Stimulated activated CD4-positive, alpha-beta T cell treated with anti-CD3 and anti-CD28 coated beads, Interleukin-12 subunit alpha, Interleukin-12 subunit beta, amount 100 ng/mL, for 24 hours (primary cell): ENCODE data around the gene EFS.

ENCODE experiments used
- DNase-seq, 2 experiments: peaks; one replicate each; pipeline ENCODE4 v3.0.0-alpha.2; 2020; ENCODE audit warnings: low read depth in 2 of 2

EFS gene

GRCh38 chr14:23378612-23379220 is 13.7 kb upstream of the EFS start:
- DNase-seq: no peak

GRCh38 chr14:23377573-23378563 is 12.9 kb upstream of the EFS start:
- no peak for DNase-seq

DNA sequence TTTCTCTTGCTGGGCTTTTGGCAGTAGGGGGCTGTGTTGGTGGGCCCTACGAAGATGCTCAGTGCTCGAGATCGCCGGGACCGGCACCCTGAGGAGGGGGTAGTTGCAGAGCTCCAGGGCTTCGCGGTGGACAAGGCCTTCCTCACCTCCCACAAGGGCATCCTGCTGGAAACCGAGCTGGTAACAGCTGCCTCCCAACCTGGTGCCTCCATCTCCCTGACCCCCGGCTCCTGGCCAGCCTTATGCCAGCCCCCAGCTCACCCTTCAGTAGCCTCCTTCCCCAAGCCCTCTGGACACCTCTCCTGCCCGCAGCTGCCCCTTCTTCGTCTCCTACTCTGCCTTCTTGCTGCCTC is 12.2 kb upstream of the EFS start:
- DNase-seq: no peak

GRCh38 chr14:23376482-23377197 is 11.7 kb upstream of the EFS start, which contains the start of gene CMTM5:
Gene CMTM5 (plus strand): TSS chr14:23377046. CDS start chr14:23377252, 206 bp downstream.
- DNase-seq: no peak

GRCh38 chr14:23375527-23376251 is 10.7 kb upstream of the EFS start:
- DNase-seq: no peak

- DNase-seq: no peak
These were observed 8.1 kb upstream of the EFS start for GRCh38 chr14:23373041-23373440.

- DNase-seq: no peak
These were observed 7.5 kb upstream of the EFS start, which contains the start of gene IL25 for GRCh38 chr14:23372509-23372908. Gene IL25 (plus strand): TSS chr14:23372809.

DNA sequence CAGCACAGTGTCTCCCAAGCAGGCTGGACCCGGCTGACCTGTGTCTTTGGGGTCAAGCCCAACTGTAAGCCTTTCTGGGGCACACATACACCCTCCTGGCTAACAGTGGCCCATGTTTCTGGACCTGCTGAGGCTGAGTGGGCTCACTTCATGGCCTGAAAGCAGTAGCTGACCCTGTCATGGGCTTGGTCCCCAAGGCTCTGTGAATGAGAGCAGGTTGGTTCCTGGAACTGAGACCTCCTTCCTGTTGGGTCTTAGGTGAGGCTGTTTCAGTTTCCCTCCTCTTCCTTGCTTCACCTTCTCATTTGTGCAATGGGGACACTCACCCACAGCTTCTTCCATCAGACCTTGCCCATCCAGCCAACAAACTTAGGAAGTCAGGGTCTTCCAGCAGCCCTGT is 6.9 kb upstream of the EFS start:
- no peak for DNase-seq

- DNase-seq: no peak
These were observed 5.2 kb upstream of the EFS start for GRCh38 chr14:23370221-23370620.

DNA sequence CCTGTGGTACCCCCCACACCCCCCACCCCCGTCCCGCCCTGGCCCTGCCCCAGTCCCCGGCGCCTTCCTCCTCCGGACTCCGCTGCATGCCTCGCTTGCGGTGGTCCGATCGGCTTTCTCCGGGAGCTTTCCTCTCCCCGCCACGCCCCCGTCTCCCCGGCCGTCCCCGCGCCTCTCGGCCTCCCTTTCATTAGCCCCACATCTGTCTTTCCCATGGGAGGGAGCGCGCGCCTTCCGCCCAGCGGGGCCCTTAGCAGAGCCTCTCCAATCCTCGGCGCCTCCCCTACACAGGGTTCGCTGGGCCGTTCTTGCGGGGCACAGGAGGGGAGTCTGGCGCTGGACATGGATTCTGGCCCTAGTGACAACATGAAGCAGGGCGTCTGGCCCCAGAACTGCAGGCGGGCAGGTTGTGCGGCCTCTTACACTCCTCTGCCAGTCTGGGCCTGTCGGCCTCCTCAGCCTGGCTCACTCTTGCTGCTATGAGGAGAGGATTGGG is 1.5 kb upstream of the EFS start:
- no peak for DNase-seq

DNA sequence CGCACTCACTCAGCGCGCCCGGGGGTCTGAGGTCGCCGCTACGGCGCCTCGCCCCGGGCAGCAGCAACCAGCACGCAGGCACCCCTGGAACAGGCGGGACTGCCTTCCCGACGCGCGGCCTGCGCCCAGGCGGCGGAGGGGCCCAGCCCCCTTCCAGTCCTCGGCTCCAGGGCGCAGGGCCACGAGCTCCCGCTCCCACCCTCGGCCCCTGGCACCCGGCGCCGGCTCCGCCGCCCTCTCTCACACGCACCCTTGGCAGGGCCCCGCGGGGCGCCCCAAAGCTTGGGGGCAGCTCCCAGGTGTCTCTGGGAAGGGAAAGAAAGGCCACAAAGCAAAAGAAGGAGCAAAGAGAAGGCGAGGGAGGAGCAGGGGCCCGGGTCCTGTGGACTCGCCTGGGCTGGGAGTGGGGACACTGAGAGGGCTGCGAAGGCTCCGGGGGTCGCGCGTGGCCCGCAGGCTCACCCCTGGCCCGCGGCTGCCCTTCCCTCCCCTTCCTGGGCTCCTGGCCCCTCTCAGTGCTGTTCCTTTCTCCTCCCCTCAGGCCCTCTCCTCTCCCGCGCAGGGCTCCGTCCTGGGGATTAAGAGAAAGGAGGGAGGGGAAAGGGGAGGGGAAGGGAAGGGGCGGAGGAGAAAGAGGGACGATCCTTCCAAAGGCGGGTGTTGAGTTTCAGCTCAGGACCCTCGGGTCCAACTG is 907 bp upstream of the EFS start:
- DNase-seq: no peak

GRCh38 chr14:23364164-23365035 is 572 bp downstream of the EFS start:
- DNase-seq: no peak

GRCh38 chr14:23362200-23362599 is 2.8 kb downstream of the EFS start:
- no peak for DNase-seq

DNA sequence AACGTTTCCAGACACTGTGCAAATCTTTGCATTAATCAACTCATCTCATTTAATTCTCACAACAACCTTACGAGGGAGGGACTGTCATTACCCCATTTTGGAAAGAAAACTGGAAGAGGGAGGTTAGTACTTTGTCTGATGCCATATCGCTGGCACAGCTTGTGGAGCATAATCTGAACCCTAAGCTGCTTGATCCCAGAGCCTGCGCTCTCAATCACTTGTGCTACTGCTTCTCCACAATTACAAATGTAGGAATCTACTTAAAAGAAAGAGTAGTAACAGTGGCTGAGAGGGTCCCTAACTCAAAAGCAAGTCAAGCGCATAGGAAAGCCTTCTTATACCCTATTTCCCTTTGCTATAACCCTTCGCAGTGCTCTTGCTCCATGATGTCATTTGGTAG is 3.2 kb downstream of the EFS start:
- DNase-seq: no peak

DNA sequence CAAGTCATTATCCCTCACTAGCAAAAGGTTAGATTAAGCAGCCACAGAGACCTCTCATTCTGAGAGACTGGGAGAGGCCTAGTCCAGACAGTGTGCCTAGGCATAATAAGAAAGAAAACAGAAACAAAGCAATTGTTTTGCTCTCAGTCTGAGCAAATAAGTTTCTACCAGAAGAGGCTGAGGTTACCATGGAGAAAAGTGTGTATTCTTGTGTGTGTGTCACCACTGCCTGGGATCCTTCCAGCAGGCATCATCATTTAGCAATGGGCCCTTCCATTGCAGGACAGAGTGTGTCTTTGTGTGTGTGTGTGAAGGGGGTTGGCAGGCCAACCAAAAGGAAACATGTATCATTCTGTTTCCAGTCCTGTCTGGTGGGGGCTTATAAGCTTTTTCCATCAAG is 3.7 kb downstream of the EFS start:
- no peak for DNase-seq

DNA sequence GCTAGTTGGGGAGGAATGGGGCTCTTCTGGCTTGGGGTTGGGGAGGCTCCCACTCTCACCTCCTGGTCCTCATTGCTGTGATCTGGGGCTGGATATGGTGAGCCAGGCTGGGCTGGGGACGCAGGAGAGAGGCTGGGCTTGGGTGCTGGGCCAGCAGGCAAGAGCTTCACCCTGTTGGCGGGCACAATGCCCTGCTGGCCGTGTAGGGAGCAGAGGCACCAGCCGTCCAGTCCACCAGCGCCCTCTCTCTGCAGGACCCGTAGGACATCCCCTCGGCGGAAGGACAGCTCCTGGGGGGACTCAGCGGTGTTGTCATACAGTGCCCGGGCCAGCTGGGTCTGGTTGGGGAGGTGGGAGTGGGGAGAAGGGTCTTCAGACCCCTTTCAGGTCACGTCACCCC is 4.5 kb downstream of the EFS start:
- DNase-seq: no peak

DNA sequence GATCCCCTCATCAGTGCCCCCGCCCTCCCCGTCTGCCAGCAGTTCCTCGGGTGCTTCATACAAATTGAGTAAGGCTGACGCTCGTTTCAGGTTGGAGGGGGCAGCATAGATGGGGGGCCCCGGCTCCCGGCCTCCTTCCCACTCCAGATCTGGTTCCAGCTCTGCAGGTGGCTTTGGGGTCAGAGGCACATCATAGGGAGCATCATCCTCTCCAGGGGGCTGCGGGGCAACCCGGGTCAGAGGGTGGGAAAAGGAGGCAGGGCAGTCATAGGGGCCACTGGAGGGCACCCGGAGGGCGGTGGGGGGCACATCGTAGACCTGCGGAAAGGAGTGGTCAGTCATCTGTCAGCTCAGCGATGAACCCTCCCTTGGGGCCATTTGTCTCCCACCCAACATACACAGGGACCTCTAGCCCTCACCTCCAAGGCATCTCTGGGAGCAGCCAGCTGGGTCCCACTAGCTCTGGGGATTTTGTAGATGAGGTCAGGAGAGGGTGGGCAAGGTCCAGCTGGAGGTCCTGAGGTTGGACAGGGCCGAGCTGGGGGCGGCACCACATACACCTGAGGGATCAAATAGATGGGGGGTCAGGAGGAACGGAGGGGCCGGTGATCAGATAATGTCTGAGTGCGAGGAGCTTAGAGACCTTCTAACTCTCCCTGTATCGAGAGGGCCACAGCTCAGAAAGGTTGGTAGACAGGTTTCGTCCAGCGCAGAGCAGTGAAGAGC is 5.1 kb downstream of the EFS start:
- DNase-seq: no peak

GRCh38 chr14:23359167-23359626 is 5.8 kb downstream of the EFS start:
- no peak for DNase-seq

GRCh38 chr14:23358553-23359166 is 6.3 kb downstream of the EFS start:
- no peak for DNase-seq
